Transverse colon (tissue), 4 donors: Measurements from ENCODE around the gene OR4D1. TPM values are rescaled to one million over a fixed set of nuclear protein-coding genes. Genes with fewer than 3 reads are reported as not detected.

Experiments used
- DNase-seq: peaks from one replicate; pipeline ENCODE4 v3.0.0-alpha.2; 2019
- H3K27ac ChIP-seq, 4 donors: fragments of 200-600 bp; sonication (generic); 2 replicates each; pipeline ENCODE4 v1.5.1; 2016 to 2018; ENCODE audit warnings: inconsistent platforms in 4 of 4
- H3K27me3 ChIP-seq: fragments of 200-600 bp; sonication (generic); 2 replicates; pipeline ENCODE4 v1.5.1; 2017; ENCODE audit warnings: inconsistent platforms
- H3K36me3 ChIP-seq, 4 donors: fragments of 200-600 bp; sonication (generic); 2 replicates each; pipeline ENCODE4 v1.5.1; 2017 to 2019; ENCODE audit warnings: inconsistent platforms in 4 of 4
- H3K4me1 ChIP-seq, 4 donors: fragments of 200-600 bp; sonication (generic); 2 replicates each; pipeline ENCODE4 v1.5.1; 2017 to 2020; ENCODE audit warnings: inconsistent platforms in 4 of 4
- H3K4me3 ChIP-seq, 4 donors: fragments of 200-600 bp; sonication (generic); 1 replicate in 1 of 4; 2 replicates in 3 of 4; pipeline versions ENCODE4 v1.5.1 to v1.6.1; 2017 to 2019; ENCODE audit warnings: inconsistent platforms in 4 of 4
- H3K9me3 ChIP-seq, 2 donors: fragments of 200-600 bp; sonication (generic); 2 replicates each; pipeline ENCODE4 v1.5.1; 2017 to 2019; ENCODE audit warnings: inconsistent platforms in 2 of 2
- CTCF ChIP-seq, 5 experiments: fragments of 200-600 bp in 3 of 5; fragments of 450-650 bp in 2 of 5; sonication (generic) in 3 of 5; IDR thresholded peaks; 1 replicate in 2 of 5; 2 replicates in 3 of 5; pipeline ENCODE4 v1.5.1; 2016 to 2017; ENCODE audit warnings: antibody characterized with exemption in 5 of 5, inconsistent platforms in 3 of 5, mild to moderate bottlenecking in 2 of 5, moderate library complexity in 1 of 5
- EP300 ChIP-seq: sonication (generic); formaldehyde crosslinking; IDR thresholded peaks from one replicate; pipeline ENCODE4 v1.6.1; 2017; ENCODE audit warnings: antibody characterized with exemption, low read depth
- POLR2A ChIP-seq: fragments of 450-650 bp; IDR thresholded peaks from one replicate; pipeline ENCODE4 v1.6.1; 2016; ENCODE audit warnings: antibody characterized with exemption, mild to moderate bottlenecking, moderate library complexity
- POLR2AphosphoS5 ChIP-seq, 3 donors: sonication (generic); formaldehyde crosslinking; IDR thresholded peaks; one replicate each; pipeline ENCODE4 v1.6.1; 2016; ENCODE audit warnings: antibody characterized with exemption in 3 of 3
- WGBS, 2 donors: methylation state at CpG; one replicate each; pipeline ENCODE4 v1.1.5; 2018; ENCODE audit warnings: low coverage in 1 of 2; 5-methylcytosine and 5-hydroxymethylcytosine counted together
- in situ Hi-C, 4 donors: fragments of 200-750 bp; cut with MboI; loops; one replicate each; pipeline versions ENCODE4 v1.15.0 to v1.15.1; 2017; ENCODE audit warnings: low sequenced_read_pairs in 3 of 4, low pct_ligation_motif_present in 1 of 4, low pct_unique_long_range_greater_than_20kb in 1 of 4
- intact Hi-C: fragments of 100-400 bp; cut with DNase I; formaldehyde crosslinking; loops from one replicate; pipeline ENCODE4 v1.15.1; 2023; ENCODE audit warnings: low total_unique reads
- total RNA-seq, 4 donors: library from RNA; depleted of rRNA; stranded (reverse); fragments of >200 nt; gene quantifications; one replicate each; pipeline ENCODE4 v1.1.0, GENCODE V29; 2016

The OR4D1 gene
- total RNA-seq, 4 donors from 2014 or later, result not detected

GRCh38 chr17:58153046-58153445 lies 4.9 kb downstream of the OR4D1 start:
- WGBS, 2 donors, result 50% methylated on average over 1 to 2 of the region's 2 CpGs
- H3K4me1 ChIP-seq, result peaks cover 3 to 10% (median 7%) of the 10 kb centered on the region in 4 donors
- peaks cover 69% of the 10 kb centered on the region for H3K27me3 ChIP-seq
- in situ Hi-C loops (no loop called here), intact Hi-C loops (no loop called here)
- no peaks in the 10 kb centered on the region for H3K9me3 ChIP-seq
- no peaks in the 10 kb centered on the region for H3K36me3 ChIP-seq
- TF ChIP-seq POLR2A, result no peak
- no peak for TF ChIP-seq CTCF (IDR thresholded peaks at IDR 0.05)
- TF ChIP-seq POLR2AphosphoS5 (IDR thresholded peaks at IDR 0.05), result no peak
- no peak for TF ChIP-seq EP300
- no peak overlapping the region for H3K27ac ChIP-seq
- no peak overlapping the region for H3K4me3 ChIP-seq
- DNase-seq, result peak; percentile 11

GRCh38 chr17:58153671-58154070 lies 5.5 kb downstream of the OR4D1 start:
- no peaks in the 10 kb centered on the region for H3K9me3 ChIP-seq
- TF ChIP-seq EP300 (no peak), POLR2AphosphoS5 (IDR thresholded peaks at IDR 0.05) (no peak), CTCF (IDR thresholded peaks at IDR 0.05) (no peak), POLR2A (no peak)
- no peaks in the 10 kb centered on the region for H3K36me3 ChIP-seq
- peaks cover 3 to 10% (median 7%) of the 10 kb centered on the region in 4 donors for H3K4me1 ChIP-seq
- H3K4me3 ChIP-seq, result no peak overlapping the region
- in situ Hi-C loops, result no loop called here
- no peak overlapping the region for H3K27ac ChIP-seq
- DNase-seq, result no peak
- intact Hi-C loops, result no loop called here
- peaks cover 75% of the 10 kb centered on the region for H3K27me3 ChIP-seq

GRCh38 chr17:58156839-58157803 lies 8.9 kb downstream of the OR4D1 start:
- Histone ChIP-seq H3K36me3 (no peaks in the 10 kb centered on the region), H3K27ac (no peak overlapping the region), H3K4me1 (peaks cover 3 to 10% (median 7%) of the 10 kb centered on the region in 4 donors), H3K9me3 (no peaks in the 10 kb centered on the region), H3K4me3 (peak overlapping the region; percentile 9 to 52 (median 20)), H3K27me3 (peaks cover 85% of the 10 kb centered on the region)
- no peak for TF ChIP-seq EP300
- TF ChIP-seq POLR2AphosphoS5 (IDR thresholded peaks at IDR 0.05), result no peak
- TF ChIP-seq POLR2A, result no peak
- peak; percentile 12 for DNase-seq
- intact Hi-C loops (no loop called here), in situ Hi-C loops (no loop called here)
- WGBS, 2 donors, result 7% methylated on average over 65 of the region's 65 CpGs; no CpG with 5 or more reads in 1 of the 2 donors

GRCh38 chr17:58158181-58158580 lies 10.0 kb downstream of the OR4D1 start:
- in situ Hi-C loops (no loop called here), intact Hi-C loops (no loop called here)
- Histone ChIP-seq H3K36me3 (no peaks in the 10 kb centered on the region), H3K4me3 (no peak overlapping the region), H3K4me1 (peaks cover 3 to 10% (median 7%) of the 10 kb centered on the region in 4 donors), H3K9me3 (no peaks in the 10 kb centered on the region), H3K27ac (no peak overlapping the region), H3K27me3 (peaks cover 84% of the 10 kb centered on the region)
- DNase-seq, result no peak
- TF ChIP-seq EP300, result no peak
- no peak for TF ChIP-seq POLR2AphosphoS5 (IDR thresholded peaks at IDR 0.05)
- no peak for TF ChIP-seq CTCF (IDR thresholded peaks at IDR 0.05)
- TF ChIP-seq POLR2A, result no peak
- whole genome bisulfite sequencing, 2 donors, result 57 to 72% methylated on average over 2 of the region's 2 CpGs
